Skin epidermis (tissue), 12 donors: Measurements from ENCODE around the gene TIAM2.

Experiments
- H3K27ac ChIP-seq, 21 experiments: fragments of 200-600 bp; sonication (generic) in 11 of 21; one replicate each; pipeline ENCODE4 v1.5.0; 2020; ENCODE audit warnings: mild to moderate bottlenecking in 3 of 21, inconsistent platforms in 2 of 21, moderate library complexity in 2 of 21
- H3K4me3 ChIP-seq, 7 experiments: fragments of 200-600 bp; sonication (generic) in 2 of 7; one replicate each; pipeline ENCODE4 v1.5.0; 2020; ENCODE audit warnings: inconsistent platforms in 2 of 7, mild to moderate bottlenecking in 2 of 7, moderate library complexity in 1 of 7

Gene TIAM2

DNA sequence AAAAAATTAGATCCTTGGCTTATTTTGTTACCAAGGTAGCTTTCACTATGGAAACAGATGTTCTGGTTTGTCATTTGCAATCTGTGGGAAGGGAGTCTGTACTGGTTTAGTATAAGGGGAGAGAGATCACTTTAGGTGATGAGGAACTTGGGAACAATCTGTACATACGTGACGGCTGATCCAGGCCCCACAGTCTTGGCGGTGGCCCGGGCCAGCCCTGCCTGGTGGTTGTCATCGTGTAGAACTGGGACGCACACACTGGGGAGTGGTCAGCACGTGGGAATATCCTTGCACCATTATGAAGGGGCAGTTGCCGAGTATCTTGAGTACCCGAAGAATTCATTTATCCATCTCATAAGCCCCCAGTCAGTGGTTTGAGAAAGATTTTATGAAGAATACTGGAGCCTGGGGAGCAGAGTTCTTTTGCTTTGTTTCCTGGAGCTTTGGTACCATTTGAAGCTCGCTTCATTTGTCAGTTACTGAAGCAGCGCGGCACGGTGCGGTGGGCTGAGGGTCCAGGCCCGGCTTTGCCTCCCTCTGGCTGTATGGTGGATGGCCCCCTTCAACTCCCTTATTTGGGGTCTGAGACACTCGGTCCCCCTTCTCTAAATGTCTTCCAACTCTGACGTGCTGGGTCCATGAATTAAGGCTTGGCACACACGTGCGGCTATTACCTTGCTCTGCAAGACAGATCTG lies 245.9 kb downstream of the TIAM2 start:
- H3K27ac ChIP-seq = no peak overlapping the region
- no peak overlapping the region for H3K4me3 ChIP-seq

DNA sequence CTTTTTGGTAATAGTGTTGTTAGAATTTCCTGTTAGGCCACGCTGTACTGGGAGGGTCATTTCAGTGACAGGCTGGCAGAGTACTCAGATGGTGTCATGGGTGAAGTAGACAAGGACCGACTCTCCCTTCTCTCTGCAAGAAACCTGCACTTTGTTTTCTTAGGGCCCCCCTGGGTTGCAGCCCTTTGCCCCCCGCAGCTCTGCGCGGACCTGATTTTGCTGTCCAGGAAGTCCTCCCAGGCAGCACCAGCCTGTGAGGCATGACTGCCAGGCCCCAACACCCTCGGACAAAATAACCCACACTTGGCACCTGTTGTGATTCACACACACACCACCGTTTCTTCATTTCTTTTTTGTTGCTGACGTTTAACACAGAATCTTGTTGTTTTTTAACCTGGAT lies 246.9 kb downstream of the TIAM2 start:
- no peak overlapping the region for H3K27ac ChIP-seq
- H3K4me3 ChIP-seq = no peak overlapping the region

GRCh38 chr6:155244434-155244833 lies 249.3 kb downstream of the TIAM2 start:
- Histone ChIP-seq H3K27ac (no peak overlapping the region), H3K4me3 (no peak overlapping the region)

DNA sequence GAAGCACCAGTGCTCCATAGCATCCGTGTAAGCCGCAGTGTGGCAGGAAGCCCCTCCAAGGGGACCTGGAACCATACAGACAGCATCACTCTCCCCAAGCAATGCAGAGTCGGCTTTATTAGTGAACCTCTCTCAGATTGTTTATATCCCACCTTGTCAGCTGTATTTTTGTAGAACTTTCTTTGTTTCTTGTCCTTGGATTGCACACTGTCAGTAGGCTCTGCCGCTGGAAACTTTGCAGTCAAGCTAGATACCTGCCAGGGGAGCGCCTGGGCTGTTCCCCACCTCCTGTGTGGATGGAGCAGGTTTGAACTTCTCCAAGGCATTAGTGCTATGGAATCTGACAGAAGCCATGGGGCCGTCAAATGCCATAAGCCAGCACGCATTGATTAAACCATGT lies 250.1 kb downstream of the TIAM2 start:
- Histone ChIP-seq H3K27ac (no peak overlapping the region), H3K4me3 (no peak overlapping the region)

GRCh38 chr6:155245831-155246230 lies 250.7 kb downstream of the TIAM2 start:
- H3K4me3 ChIP-seq = no peak overlapping the region
- no peak overlapping the region for H3K27ac ChIP-seq

DNA sequence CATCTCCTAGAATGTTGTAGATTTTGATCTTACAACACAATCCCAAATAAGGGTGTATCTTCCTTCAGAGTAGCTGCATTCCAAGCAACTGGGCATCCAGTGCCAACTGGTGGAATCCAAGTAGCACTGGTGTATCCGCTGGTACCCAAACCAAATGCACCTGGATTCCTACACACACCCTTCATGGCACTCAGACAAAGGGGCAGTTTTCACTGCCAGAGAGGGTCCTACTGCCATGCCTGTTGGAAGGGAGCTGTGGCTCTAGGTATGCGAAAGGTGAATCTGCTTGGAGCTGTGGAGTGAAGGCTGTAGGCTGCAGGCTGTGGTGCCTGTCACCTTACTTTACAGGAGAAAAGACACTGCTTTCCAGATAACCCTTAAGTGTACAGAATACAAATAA lies 251.7 kb downstream of the TIAM2 start:
- Histone ChIP-seq H3K4me3 (no peak overlapping the region), H3K27ac (no peak overlapping the region)

DNA sequence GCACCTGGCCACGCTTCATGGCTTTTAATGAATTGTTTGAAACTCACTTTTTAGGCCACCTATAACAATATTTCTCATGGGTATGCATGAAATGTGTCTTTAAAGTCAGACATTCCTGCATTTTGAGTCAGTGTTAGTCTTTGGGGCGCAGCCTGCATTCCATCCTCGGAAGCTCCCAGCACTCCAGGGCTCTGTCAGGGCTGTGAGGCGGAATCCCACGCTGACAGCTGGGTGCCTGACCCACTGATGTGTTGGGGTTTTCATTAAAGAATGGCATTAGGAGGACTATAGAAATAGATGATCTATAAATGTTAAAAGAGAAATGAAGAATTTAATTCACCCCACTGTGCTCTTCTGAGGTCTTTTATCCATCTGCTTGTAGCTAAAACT lies 252.5 kb downstream of the TIAM2 start:
- H3K27ac ChIP-seq = peak overlapping the region in 1 of 21 experiments; percentile 28
- no peak overlapping the region for H3K4me3 ChIP-seq

- H3K4me3 ChIP-seq = peak overlapping the region in 1 of 7 experiments; percentile 11
- peak overlapping the region in 1 of 21 experiments; percentile 28 for H3K27ac ChIP-seq
These were observed 253.2 kb downstream of the TIAM2 start for GRCh38 chr6:155248008-155249001.

GRCh38 chr6:155250701-155251381 lies 255.7 kb downstream of the TIAM2 start:
- no peak overlapping the region for H3K27ac ChIP-seq

GRCh38 chr6:155252581-155252980 lies 257.5 kb downstream of the TIAM2 start:
- H3K4me3 ChIP-seq = no peak overlapping the region
- no peak overlapping the region for H3K27ac ChIP-seq

More at GRCh38 chr6:155250701-155251381, 255.7 kb downstream of the TIAM2 start:
- H3K4me3 ChIP-seq = no peak overlapping the region

GRCh38 chr6:155253337-155253736 lies 258.2 kb downstream of the TIAM2 start:
- no peak overlapping the region for H3K27ac ChIP-seq

GRCh38 chr6:155254139-155254538 lies 259.0 kb downstream of the TIAM2 start:
- Histone ChIP-seq H3K27ac (no peak overlapping the region), H3K4me3 (no peak overlapping the region)

More at GRCh38 chr6:155253337-155253736, 258.2 kb downstream of the TIAM2 start:
- H3K4me3 ChIP-seq = no peak overlapping the region

DNA sequence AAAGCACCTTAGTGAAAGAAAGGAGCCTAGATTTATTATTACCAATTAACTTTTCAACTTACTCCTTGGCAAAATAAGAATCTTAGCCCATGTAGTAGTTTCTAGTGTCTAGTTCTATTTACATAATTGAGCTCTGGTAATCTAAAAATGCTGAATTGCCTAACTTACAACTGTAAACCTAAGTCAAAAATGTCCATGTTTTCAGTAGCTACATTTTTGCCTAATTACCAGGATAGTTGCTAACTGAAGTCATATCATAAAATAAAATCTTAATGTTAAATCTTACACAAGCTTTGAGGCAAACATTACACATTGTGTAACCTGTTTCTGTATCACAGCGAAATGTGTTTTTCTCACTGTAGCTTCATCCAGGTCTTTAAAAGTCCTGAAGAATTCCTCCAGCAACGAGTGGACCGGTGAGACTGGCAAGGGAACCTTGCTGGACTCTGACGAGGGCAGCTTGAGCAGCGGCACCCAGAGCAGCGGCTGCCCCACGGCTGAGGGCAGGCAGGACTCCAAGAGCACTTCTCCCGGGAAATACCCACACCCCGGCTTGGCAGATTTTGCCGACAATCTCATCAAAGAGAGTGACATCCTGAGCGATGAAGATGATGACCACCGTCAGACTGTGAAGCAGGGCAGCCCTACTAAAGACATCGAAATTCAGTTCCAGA lies 261.1 kb downstream of the TIAM2 start:
- H3K27ac ChIP-seq = no peak overlapping the region
- H3K4me3 ChIP-seq = no peak overlapping the region

DNA sequence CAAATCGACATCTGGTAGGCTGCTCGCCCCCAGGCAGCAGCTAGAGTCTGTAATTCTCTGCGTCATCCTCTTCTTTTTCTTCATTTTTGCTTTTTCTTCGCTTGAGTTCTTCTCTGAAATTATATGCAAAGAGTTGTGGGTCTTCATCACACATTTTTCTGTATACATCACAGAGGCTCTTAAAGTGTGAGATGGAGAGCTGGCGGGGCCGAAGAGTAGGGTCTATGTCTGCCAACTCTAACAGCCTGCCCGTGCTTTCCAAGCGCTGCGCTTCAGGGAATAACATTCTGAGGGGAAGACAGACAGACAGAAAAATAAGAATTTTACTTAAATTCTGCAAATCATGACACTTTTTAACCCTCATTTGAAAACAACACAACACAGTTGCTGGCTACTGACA lies 262.7 kb downstream of the TIAM2 start:
- no peak overlapping the region for H3K4me3 ChIP-seq
- H3K27ac ChIP-seq = no peak overlapping the region

GRCh38 chr6:155259204-155259603 lies 264.1 kb downstream of the TIAM2 start:
- H3K27ac ChIP-seq = no peak overlapping the region
- H3K4me3 ChIP-seq = no peak overlapping the region

DNA sequence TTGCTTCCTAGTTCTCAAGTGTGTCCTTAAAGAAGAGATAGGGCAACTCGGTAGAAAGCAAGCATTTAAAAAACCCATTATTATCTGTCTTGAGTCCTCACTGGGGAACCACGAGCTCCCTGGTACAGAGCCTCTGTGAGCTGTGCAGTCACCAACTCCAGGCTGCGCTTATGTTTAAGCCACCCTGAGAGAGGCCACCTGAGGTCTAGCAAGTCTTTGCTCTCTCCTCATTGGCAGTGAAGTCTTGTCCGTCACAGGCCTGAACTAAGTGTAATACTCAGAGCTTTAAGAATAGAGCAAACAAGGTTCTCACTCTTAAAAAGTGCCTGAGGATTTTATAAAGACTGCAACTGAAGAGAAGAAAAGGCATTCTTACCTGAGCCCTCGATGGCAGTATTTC lies 264.8 kb downstream of the TIAM2 start:
- Histone ChIP-seq H3K27ac (no peak overlapping the region), H3K4me3 (no peak overlapping the region)

- no peak overlapping the region for H3K4me3 ChIP-seq
- H3K27ac ChIP-seq = no peak overlapping the region
These were observed 265.6 kb downstream of the TIAM2 start for GRCh38 chr6:155260686-155261085.

GRCh38 chr6:155261111-155261900 lies 266.2 kb downstream of the TIAM2 start:
- Histone ChIP-seq H3K4me3 (no peak overlapping the region), H3K27ac (no peak overlapping the region)

GRCh38 chr6:155262655-155263054 lies 267.5 kb downstream of the TIAM2 start:
- H3K27ac ChIP-seq = no peak overlapping the region
- H3K4me3 ChIP-seq = no peak overlapping the region
